HL-60 (cell line): ENCODE data around the gene PARD6G.

Source experiments
- DNase-seq, 2 experiments: peaks; one replicate each; pipeline ENCODE4 v3.0.0-alpha.2; 2010 to 2020; ENCODE audit warnings: low read depth in 1 of 2, low spot score in 1 of 2
- H3K27ac ChIP-seq: fragments of 250-450 bp; sonication (Bioruptor Pico); replicated peaks from 2 replicates; pipeline ENCODE4 v1.5.1; 2020; ENCODE audit warnings: mild to moderate bottlenecking, moderate library complexity
- H3K27me3 ChIP-seq: fragments of 250-450 bp; sonication (Bioruptor Pico); 2 replicates; pipeline ENCODE4 v1.5.1; 2021; ENCODE audit warnings: mild to moderate bottlenecking, moderate library complexity; ENCODE audit not compliant: insufficient read depth, poor library complexity, severe bottlenecking
- H3K4me3 ChIP-seq: replicated peaks from 2 replicates; pipeline ENCODE4 v1.5.1; 2011; ENCODE audit warnings: mild to moderate bottlenecking, control low read depth, low read length; ENCODE audit not compliant: insufficient read depth
- CTCF ChIP-seq: IDR thresholded peaks from one replicate; pipeline ENCODE4 v1.5.1; 2011; ENCODE audit warnings: low read length, control low read depth, inconsistent platforms; ENCODE audit not compliant: insufficient read depth
- GABPA ChIP-seq: IDR thresholded peaks from 2 replicates; pipeline ENCODE4 v1.6.1; 2012; ENCODE audit warnings: low read depth
- POLR2AphosphoS5 ChIP-seq: IDR thresholded peaks from 2 replicates; pipeline ENCODE4 v1.6.1; 2012; ENCODE audit warnings: low read depth
- REST ChIP-seq: IDR thresholded peaks from 2 replicates; pipeline ENCODE4 v1.6.1; 2012; ENCODE audit warnings: low read depth; ENCODE audit not compliant: insufficient replicate concordance
- SPI1 ChIP-seq: IDR thresholded peaks from 2 replicates; pipeline ENCODE4 v1.6.1; 2012; ENCODE audit warnings: low read depth, mild to moderate bottlenecking, borderline replicate concordance

Gene PARD6G

GRCh38 chr18:80201739-80202138 lies 45.6 kb downstream of the PARD6G start:
- H3K27ac ChIP-seq, result no peak overlapping the region
- H3K4me3 ChIP-seq, result no peak overlapping the region
- H3K27me3 ChIP-seq, result peaks cover 9% of the 10 kb centered on the region
- TF ChIP-seq CTCF (no peak), POLR2AphosphoS5 (no peak), GABPA (no peak)
- DNase-seq, result no peak

- no peak for TF ChIP-seq CTCF
- TF ChIP-seq POLR2AphosphoS5, result no peak
- TF ChIP-seq REST, result no peak
- no peak for TF ChIP-seq SPI1
- TF ChIP-seq GABPA, result no peak
- no peak for DNase-seq
- H3K27ac ChIP-seq, result no peak overlapping the region
- peaks cover 12% of the 10 kb centered on the region for H3K27me3 ChIP-seq
- no peak overlapping the region for H3K4me3 ChIP-seq
Measured at GRCh38 chr18:80200932-80201672, 46.2 kb downstream of the PARD6G start.

- DNase-seq, result peak in 1 of 2 experiments; percentile 47
- H3K4me3 ChIP-seq, result no peak overlapping the region
- H3K27ac ChIP-seq, result no peak overlapping the region
- H3K27me3 ChIP-seq, result peaks cover 14% of the 10 kb centered on the region
- TF ChIP-seq GABPA (no peak), POLR2AphosphoS5 (no peak), CTCF (no peak), SPI1 (no peak), REST (no peak)
Measured at GRCh38 chr18:80200171-80200931, 47.0 kb downstream of the PARD6G start.
